ENCODE data around the gene NME3. TPM values are rescaled to one million over a fixed set of nuclear protein-coding genes. Genes with fewer than 3 reads are reported as not detected.

Gene NME3
- total RNA-seq, 1 donor from 2014 or later = 53.8 TPM

- peaks cover 15% of the 10 kb centered on the region for H3K4me1 Mint-ChIP-seq (ENCODE audit: low read depth)
- H3K36me3 Mint-ChIP-seq (ENCODE audit: low read depth) = peaks cover 4% of the 10 kb centered on the region
- no peaks in the 10 kb centered on the region for H3K27me3 Mint-ChIP-seq (ENCODE audit: low read depth)
- TF ChIP-seq, protein P1, sequence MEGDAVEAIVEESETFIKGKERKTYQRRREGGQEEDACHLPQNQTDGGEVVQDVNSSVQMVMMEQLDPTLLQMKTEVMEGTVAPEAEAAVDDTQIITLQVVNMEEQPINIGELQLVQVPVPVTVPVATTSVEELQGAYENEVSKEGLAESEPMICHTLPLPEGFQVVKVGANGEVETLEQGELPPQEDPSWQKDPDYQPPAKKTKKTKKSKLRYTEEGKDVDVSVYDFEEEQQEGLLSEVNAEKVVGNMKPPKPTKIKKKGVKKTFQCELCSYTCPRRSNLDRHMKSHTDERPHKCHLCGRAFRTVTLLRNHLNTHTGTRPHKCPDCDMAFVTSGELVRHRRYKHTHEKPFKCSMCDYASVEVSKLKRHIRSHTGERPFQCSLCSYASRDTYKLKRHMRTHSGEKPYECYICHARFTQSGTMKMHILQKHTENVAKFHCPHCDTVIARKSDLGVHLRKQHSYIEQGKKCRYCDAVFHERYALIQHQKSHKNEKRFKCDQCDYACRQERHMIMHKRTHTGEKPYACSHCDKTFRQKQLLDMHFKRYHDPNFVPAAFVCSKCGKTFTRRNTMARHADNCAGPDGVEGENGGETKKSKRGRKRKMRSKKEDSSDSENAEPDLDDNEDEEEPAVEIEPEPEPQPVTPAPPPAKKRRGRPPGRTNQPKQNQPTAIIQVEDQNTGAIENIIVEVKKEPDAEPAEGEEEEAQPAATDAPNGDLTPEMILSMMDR (IDR thresholded peaks at IDR 0.05) = no peak
- DNase-seq (ENCODE audit: low spot score) = no peak
- H3K27ac Mint-ChIP-seq (ENCODE audit: unreplicated experiment) = no peak overlapping the region
- no peaks in the 10 kb centered on the region for H3K9me3 Mint-ChIP-seq (ENCODE audit: low read depth)
- no peak overlapping the region for H3K4me3 Mint-ChIP-seq (ENCODE audit: unreplicated experiment)
These were observed 4.0 kb downstream of the NME3 start for GRCh38 chr16:1767116-1767994.

- no peak overlapping the region for H3K4me3 Mint-ChIP-seq (ENCODE audit: unreplicated experiment)
- H3K36me3 Mint-ChIP-seq (ENCODE audit: low read depth) = peaks cover 2% of the 10 kb centered on the region
- TF ChIP-seq, protein P1 (IDR thresholded peaks at IDR 0.05) = no peak
- no peaks in the 10 kb centered on the region for H3K27me3 Mint-ChIP-seq (ENCODE audit: low read depth)
- H3K4me1 Mint-ChIP-seq (ENCODE audit: low read depth) = peaks cover 9% of the 10 kb centered on the region
- DNase-seq (ENCODE audit: low spot score) = no peak
- H3K27ac Mint-ChIP-seq (ENCODE audit: unreplicated experiment) = no peak overlapping the region
- H3K9me3 Mint-ChIP-seq (ENCODE audit: low read depth) = no peaks in the 10 kb centered on the region
These were observed 4.6 kb downstream of the NME3 start for GRCh38 chr16:1766701-1767100.

- peaks cover 8% of the 10 kb centered on the region for H3K4me1 Mint-ChIP-seq (ENCODE audit: low read depth)
- H3K4me3 Mint-ChIP-seq (ENCODE audit: unreplicated experiment) = no peak overlapping the region
- no peak overlapping the region for H3K27ac Mint-ChIP-seq (ENCODE audit: unreplicated experiment)
- H3K9me3 Mint-ChIP-seq (ENCODE audit: low read depth) = no peaks in the 10 kb centered on the region
- TF ChIP-seq, protein P1 (IDR thresholded peaks at IDR 0.05) = no peak
- DNase-seq (ENCODE audit: low spot score) = no peak
- H3K27me3 Mint-ChIP-seq (ENCODE audit: low read depth) = no peaks in the 10 kb centered on the region
- peaks cover 5% of the 10 kb centered on the region for H3K36me3 Mint-ChIP-seq (ENCODE audit: low read depth)
These were observed 5.1 kb downstream of the NME3 start for GRCh38 chr16:1766231-1766630.

- H3K27me3 Mint-ChIP-seq (ENCODE audit: low read depth) = no peaks in the 10 kb centered on the region
- H3K4me1 Mint-ChIP-seq (ENCODE audit: low read depth) = peaks cover 8% of the 10 kb centered on the region
- no peak overlapping the region for H3K4me3 Mint-ChIP-seq (ENCODE audit: unreplicated experiment)
- no peaks in the 10 kb centered on the region for H3K9me3 Mint-ChIP-seq (ENCODE audit: low read depth)
- TF ChIP-seq, protein P1 (IDR thresholded peaks at IDR 0.05) = no peak
- H3K27ac Mint-ChIP-seq (ENCODE audit: unreplicated experiment) = no peak overlapping the region
- no peak for DNase-seq (ENCODE audit: low spot score)
- peaks cover 6% of the 10 kb centered on the region for H3K36me3 Mint-ChIP-seq (ENCODE audit: low read depth)
These were observed 5.5 kb downstream of the NME3 start for GRCh38 chr16:1765826-1766225.

DNA sequence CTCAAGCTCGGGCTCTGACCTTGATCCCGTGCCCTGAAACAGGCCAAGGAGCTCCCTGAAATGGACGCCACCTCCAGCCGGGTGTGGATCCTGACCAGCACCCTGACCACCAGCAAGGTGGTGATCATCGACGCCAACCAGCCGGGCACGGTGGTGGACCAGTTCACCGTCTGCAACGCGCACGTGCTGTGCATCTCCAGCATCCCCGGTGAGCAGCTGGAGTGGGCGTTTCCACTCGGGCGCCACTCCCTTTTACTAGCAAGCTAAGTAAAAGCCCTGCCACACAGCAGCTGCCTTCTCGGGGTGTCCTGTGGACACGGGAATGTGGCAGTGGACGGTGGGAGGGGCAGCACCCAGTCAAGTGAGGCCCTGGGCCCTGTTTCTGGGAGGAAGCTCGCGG, 6.4 kb downstream of the NME3 start:
- H3K27ac Mint-ChIP-seq (ENCODE audit: unreplicated experiment) = no peak overlapping the region
- no peaks in the 10 kb centered on the region for H3K9me3 Mint-ChIP-seq (ENCODE audit: low read depth)
- H3K4me1 Mint-ChIP-seq (ENCODE audit: low read depth) = peaks cover 3% of the 10 kb centered on the region
- no peak overlapping the region for H3K4me3 Mint-ChIP-seq (ENCODE audit: unreplicated experiment)
- H3K36me3 Mint-ChIP-seq (ENCODE audit: low read depth) = peaks cover 9% of the 10 kb centered on the region
- no peak for DNase-seq (ENCODE audit: low spot score)
- no peaks in the 10 kb centered on the region for H3K27me3 Mint-ChIP-seq (ENCODE audit: low read depth)
- TF ChIP-seq, protein P1 (IDR thresholded peaks at IDR 0.05) = no peak
